ENCODE measurements around the gene HCLS1. TPM values are rescaled to one million over a fixed set of nuclear protein-coding genes. Genes with fewer than 3 reads are reported as not detected.
A peak's percentile ranks its signal among the peaks of the same experiment; 100 is the strongest.

HCLS1 gene
- total RNA-seq, 1 experiment from 2014 or later = 1.9 TPM

GRCh38 chr3:121667333-121667732 is 6.6 kb upstream of the HCLS1 start:
- Histone ChIP-seq H3K27ac (no peak overlapping the region), H3K4me3 (no peak overlapping the region), H3K27me3 (no peaks in the 10 kb centered on the region), H3K4me1 (peaks cover 19% of the 10 kb centered on the region), H3K9me3 (replicated peaks) (no peaks in the 10 kb centered on the region), H3K36me3 (peaks cover 41% of the 10 kb centered on the region)
- DNase-seq = no peak

DNA sequence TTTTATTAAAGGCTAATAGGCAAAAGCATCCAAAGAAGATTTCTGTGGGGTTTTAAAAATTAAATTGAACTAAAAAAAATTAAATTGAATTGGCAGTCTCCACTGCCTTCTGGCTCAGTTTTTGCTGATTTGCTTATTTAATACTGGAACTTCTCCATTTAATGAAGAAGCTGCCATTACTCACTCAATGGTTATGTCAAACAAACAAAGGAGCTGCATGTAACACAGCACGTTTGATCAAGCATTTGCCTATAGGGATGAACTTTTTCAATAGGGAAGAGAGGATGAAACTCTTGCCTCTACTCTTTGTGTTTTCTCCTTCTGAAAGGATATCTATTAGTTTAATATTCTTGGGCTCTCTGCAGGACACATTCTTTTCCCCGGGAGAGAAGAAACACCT is 4.8 kb upstream of the HCLS1 start:
- H3K27me3 ChIP-seq = no peaks in the 10 kb centered on the region
- no peaks in the 10 kb centered on the region for H3K9me3 ChIP-seq (replicated peaks)
- H3K27ac ChIP-seq = no peak overlapping the region
- peaks cover 21% of the 10 kb centered on the region for H3K4me1 ChIP-seq
- no peak overlapping the region for H3K4me3 ChIP-seq
- H3K36me3 ChIP-seq = peaks cover 41% of the 10 kb centered on the region
- DNase-seq = no peak

DNA sequence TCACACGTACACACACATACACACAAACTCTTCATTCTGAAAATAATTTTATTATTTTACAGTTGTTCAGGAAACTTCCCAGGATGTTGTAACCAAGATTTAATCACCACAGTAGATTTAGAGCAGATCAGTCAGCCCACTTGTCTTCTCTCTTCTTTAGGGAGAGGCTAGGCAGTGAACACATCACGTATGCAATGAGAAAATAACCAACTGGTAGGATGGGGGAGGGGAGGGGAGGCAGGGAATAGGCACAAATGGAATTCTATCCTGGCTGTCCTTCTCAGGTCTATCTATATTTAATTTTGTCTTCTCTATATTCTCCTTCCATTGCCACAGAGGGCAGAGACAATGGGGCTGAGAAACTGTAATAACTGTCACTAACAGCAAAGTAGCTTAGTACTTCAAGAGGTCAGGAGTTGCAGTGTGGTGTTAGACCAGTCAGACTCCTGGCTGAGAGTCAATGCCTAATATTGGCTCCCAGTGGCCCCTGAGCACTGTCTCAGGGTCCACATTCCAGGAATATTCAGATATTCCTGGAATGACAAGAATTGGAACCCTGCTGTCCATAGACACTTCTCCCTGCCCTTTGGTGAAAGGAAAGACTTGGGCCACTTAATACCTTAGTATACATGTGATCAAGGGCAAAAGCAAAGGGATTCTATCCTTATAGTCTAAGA is 2.6 kb upstream of the HCLS1 start:
- Histone ChIP-seq H3K9me3 (replicated peaks) (no peaks in the 10 kb centered on the region), H3K4me3 (no peak overlapping the region), H3K4me1 (peaks cover 21% of the 10 kb centered on the region), H3K27ac (peak overlapping the region; percentile 32), H3K27me3 (no peaks in the 10 kb centered on the region), H3K36me3 (peaks cover 31% of the 10 kb centered on the region)
- DNase-seq = peak in 1 of 2 experiments; percentile 10

DNA sequence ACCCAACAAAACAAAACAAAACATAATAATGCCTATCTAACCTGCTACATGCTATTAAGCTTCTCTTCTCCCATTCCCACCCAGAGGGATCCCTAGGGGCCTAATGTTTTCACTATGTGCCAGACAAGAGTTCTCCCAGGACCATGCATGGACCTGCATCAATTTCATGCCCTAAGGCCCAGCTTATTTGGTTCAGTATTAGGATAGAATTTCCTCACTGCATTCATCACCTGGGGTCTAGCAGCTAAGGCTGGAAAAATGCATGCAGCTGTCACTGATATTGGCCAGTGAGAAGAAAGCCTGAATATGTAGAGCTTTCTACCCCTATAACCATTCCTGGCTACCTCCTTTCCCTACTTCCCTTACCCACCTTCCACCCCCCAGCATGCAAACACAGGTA is 2.0 kb upstream of the HCLS1 start:
- DNase-seq = peak; percentile 64 to 78
- Histone ChIP-seq H3K4me3 (no peak overlapping the region), H3K4me1 (peaks cover 21% of the 10 kb centered on the region), H3K36me3 (peaks cover 31% of the 10 kb centered on the region), H3K9me3 (replicated peaks) (no peaks in the 10 kb centered on the region), H3K27ac (peak overlapping the region; percentile 32), H3K27me3 (no peaks in the 10 kb centered on the region)

DNA sequence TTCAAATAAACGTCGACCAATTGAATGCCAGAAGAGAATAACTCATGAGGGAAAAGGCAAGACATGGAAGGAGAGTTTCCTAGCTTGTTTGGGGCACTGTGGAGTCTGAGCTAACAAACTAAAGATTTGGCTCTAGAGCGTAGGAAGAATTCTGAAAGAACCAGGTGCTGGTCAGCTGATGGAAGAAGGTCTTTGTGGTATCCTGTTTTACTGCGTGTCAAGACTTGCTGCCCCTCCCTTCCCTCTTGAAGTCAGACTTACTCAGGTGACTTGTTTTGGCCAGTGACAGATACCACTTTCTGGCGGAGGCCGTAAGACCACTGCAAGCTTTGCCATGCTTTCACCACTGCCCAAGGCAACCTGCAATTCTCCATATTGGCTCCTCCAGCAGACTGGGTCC is 673 bp upstream of the HCLS1 start:
- Histone ChIP-seq H3K9me3 (replicated peaks) (no peaks in the 10 kb centered on the region), H3K4me3 (no peak overlapping the region), H3K4me1 (peaks cover 21% of the 10 kb centered on the region), H3K36me3 (peaks cover 18% of the 10 kb centered on the region), H3K27me3 (no peaks in the 10 kb centered on the region), H3K27ac (no peak overlapping the region)
- no peak for DNase-seq

DNA sequence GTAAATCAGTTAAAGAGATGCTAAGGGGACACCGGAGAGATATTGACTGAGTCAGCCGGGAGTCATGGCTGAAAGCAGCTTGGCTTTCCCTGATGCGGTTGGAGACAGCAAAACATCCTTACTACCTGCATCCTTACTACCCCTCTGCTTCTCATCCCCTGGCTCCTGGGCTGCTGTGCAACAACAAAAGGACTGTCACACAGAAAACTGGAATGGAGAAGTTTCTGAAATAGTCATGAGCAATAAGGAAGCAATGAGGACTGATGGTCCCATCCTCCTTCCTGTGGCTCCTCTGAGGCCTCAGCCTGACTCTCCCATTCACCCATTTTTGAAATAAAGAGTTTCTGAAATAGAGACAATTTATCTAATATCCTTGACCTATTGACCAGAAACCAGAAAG is 1.1 kb downstream of the HCLS1 start:
- H3K27me3 ChIP-seq = no peaks in the 10 kb centered on the region
- DNase-seq = no peak
- peaks cover 21% of the 10 kb centered on the region for H3K4me1 ChIP-seq
- no peaks in the 10 kb centered on the region for H3K9me3 ChIP-seq (replicated peaks)
- H3K36me3 ChIP-seq = peaks cover 11% of the 10 kb centered on the region
- no peak overlapping the region for H3K27ac ChIP-seq
- H3K4me3 ChIP-seq = no peak overlapping the region

GRCh38 chr3:121658716-121659435 is 1.8 kb downstream of the HCLS1 start:
- DNase-seq = no peak
- H3K36me3 ChIP-seq = peaks cover 4% of the 10 kb centered on the region; the same call in 1 of the 2 replicates
- peaks cover 18% of the 10 kb centered on the region for H3K4me1 ChIP-seq
- H3K4me3 ChIP-seq = no peak overlapping the region
- H3K9me3 ChIP-seq (replicated peaks) = no peaks in the 10 kb centered on the region
- no peak overlapping the region for H3K27ac ChIP-seq
- no peaks in the 10 kb centered on the region for H3K27me3 ChIP-seq

- no peaks in the 10 kb centered on the region for H3K27me3 ChIP-seq
- DNase-seq = no peak
- H3K27ac ChIP-seq = no peak overlapping the region
- H3K36me3 ChIP-seq = no peaks in the 10 kb centered on the region
- no peak overlapping the region for H3K4me3 ChIP-seq
- no peaks in the 10 kb centered on the region; the same call in 1 of the 2 replicates for H3K4me1 ChIP-seq
- H3K9me3 ChIP-seq (replicated peaks) = 0 out of 2 replicates have a peak, but pooled peaks cover under 1% of the 10 kb centered on the region
Observed at GRCh38 chr3:121654493-121655385, 6.0 kb downstream of the HCLS1 start.

GRCh38 chr3:121651684-121652083 is 9.0 kb downstream of the HCLS1 start:
- Histone ChIP-seq H3K9me3 (replicated peaks) (0 out of 2 replicates have a peak, but pooled peaks cover 3% of the 10 kb centered on the region), H3K4me3 (no peak overlapping the region), H3K27me3 (no peaks in the 10 kb centered on the region), H3K27ac (no peak overlapping the region), H3K36me3 (no peaks in the 10 kb centered on the region), H3K4me1 (no peaks in the 10 kb centered on the region; the same call in 1 of the 2 replicates)
- DNase-seq = peak in 1 of 2 experiments; percentile 25

DNA sequence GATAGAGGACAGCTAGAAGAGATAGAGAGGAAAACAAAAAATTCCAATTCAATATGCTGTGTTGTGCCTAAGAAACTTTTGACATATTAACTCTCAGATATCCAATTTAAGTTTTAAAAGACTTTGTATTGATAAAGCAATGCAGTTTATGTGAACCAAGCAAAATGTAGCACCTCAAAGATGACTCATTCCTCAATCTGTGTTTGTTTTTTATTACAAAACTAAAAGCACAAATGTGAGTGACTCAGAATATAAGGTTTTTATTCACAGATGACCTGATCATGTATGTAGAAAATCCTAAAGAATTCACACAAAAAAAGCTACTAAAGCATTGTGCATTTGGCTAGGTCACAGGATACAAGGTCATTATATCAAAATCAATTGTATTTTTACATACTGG is 11.1 kb downstream of the HCLS1 start:
- no peak for DNase-seq
- Histone ChIP-seq H3K9me3 (replicated peaks) (0 out of 2 replicates have a peak, but pooled peaks cover 3% of the 10 kb centered on the region), H3K27ac (no peak overlapping the region), H3K36me3 (no peaks in the 10 kb centered on the region), H3K27me3 (no peaks in the 10 kb centered on the region), H3K4me3 (no peak overlapping the region), H3K4me1 (no peaks in the 10 kb centered on the region; the same call in 1 of the 2 replicates)

DNA sequence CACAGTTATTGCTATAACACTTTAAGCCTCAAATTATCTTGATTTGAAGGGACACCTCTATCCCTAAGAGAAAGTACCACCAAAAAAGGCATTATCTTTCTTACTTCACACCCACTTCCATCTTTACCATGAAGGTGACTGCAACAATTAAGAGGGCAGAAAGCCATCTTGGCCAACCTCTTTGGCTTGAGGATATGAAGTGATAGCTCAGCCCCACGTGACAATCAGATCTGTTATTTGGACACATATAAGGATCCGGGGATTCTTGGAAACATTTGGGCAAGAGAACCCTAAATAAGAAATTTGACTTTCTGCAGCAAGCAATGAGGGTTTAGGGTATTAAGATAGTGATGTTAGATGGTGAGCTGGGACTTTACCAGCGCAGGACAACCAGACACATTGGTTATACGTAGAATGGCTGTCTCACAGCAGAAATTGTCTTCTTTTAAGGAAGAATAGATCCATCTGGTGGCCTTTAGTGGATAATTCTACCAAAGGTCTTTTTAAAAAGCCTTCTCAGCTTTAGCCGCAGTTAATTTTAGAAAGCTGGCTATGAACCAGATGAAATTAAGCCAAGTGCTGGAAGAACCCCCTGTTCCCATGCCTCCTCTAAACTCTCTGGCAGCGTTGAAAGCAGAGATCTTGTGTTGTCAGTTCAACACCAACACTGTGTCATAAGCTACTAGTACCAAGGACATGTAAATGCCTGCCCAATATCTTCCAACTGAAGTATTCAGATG is 12.3 kb downstream of the HCLS1 start:
- no peak overlapping the region for H3K4me3 ChIP-seq
- H3K36me3 ChIP-seq = no peaks in the 10 kb centered on the region
- H3K27ac ChIP-seq = no peak overlapping the region
- DNase-seq = no peak
- no peaks in the 10 kb centered on the region for H3K27me3 ChIP-seq
- no peaks in the 10 kb centered on the region; the same call in 1 of the 2 replicates for H3K4me1 ChIP-seq
- H3K9me3 ChIP-seq (replicated peaks) = 0 out of 2 replicates have a peak, but pooled peaks cover 3% of the 10 kb centered on the region

DNA sequence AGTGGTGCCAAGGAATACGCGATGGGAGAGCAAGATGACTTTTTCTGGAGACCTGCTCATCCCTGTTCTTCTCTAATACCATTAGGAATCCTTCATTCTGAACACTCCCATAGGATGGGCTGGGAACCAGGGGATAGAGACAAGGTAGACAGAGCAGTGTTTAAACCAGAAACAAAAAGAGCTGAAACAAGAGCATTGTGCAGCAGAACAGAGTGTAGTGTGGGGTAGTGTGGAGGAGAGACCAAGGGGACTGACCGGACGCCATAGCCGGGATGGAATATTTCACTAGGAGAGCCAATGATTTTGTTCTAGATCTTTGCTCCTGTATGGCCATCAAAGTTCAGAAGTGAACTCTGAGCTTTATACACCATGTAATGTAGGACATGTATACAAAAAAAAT is 15.6 kb downstream of the HCLS1 start:
- Histone ChIP-seq H3K27me3 (no peaks in the 10 kb centered on the region), H3K27ac (no peak overlapping the region), H3K36me3 (no peaks in the 10 kb centered on the region), H3K4me3 (no peak overlapping the region), H3K4me1 (no peaks in the 10 kb centered on the region), H3K9me3 (replicated peaks) (0 out of 2 replicates have a peak, but pooled peaks cover 3% of the 10 kb centered on the region)
- DNase-seq = no peak

DNA sequence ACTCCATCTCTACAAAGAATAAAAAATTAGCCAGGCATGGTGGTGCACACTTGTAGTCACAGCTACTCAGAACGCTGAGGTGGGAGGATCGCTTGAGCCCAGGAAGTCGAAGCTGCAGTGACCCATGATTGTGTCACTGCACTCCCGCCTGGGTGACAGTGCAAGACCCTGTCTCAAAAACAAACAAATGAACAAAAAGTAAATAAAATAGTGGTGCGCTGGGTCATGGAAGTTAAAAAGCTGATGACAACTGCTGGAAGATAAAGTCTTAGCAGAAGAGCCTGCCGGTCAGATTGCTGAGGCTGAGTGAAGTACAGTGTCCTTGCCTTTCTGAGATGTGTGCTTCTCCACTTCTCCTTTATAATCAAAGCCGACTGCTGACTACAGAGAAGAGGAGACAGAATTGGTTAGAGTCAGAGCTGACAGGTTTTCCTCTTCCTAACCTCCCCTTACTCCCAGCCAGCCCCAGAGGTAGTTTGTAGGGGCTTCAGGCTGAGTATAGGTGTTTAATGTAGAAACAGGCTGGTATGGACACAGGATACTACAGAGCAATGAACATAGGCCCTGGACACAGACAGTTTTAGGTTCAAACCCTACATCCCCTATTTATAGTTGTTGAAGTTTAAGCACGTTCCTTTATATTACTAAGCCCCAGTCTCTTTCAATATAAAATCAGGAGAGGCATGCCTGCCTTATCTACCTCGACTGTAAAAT is 17.9 kb downstream of the HCLS1 start:
- Histone ChIP-seq H3K4me3 (no peak overlapping the region), H3K9me3 (replicated peaks) (no peaks in the 10 kb centered on the region), H3K4me1 (no peaks in the 10 kb centered on the region), H3K36me3 (no peaks in the 10 kb centered on the region), H3K27ac (no peak overlapping the region), H3K27me3 (no peaks in the 10 kb centered on the region)
- no peak for DNase-seq

DNA sequence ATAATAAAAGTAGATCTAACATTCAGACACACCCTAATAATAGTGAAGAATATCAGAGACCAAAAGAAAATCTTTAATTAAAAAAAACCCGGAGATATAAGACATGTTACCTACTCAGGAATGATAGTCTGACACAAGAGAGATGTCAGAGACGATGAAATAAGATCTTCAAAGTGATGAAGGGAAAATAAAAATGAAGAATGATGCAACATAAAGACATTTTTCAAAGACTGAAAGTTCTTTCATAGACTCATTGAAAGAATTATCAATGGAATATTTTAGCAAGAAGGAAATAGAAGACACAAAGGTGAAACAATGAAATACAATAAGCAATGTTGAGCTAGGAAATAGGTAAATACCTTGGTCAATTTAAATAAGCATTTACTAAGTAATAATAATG is 19.6 kb downstream of the HCLS1 start:
- Histone ChIP-seq H3K4me1 (no peaks in the 10 kb centered on the region), H3K27me3 (no peaks in the 10 kb centered on the region), H3K4me3 (no peak overlapping the region), H3K36me3 (no peaks in the 10 kb centered on the region), H3K9me3 (replicated peaks) (no peaks in the 10 kb centered on the region), H3K27ac (no peak overlapping the region)
- no peak for DNase-seq

Data from SJCRH30 (cell line).